ENCODE measurements around the gene ZRANB3.
"Not testable (repeated sequence)": the region's sequence is repeated elsewhere in the genome, so short reads cannot be mapped to it uniquely, and the experiment has no call there.

Gene ZRANB3

GRCh38 chr2:135530313-135531230 lies at the start of gene ZRANB3:
TSS of gene ZRANB3 (minus strand) at chr2:135531218.
- Mint-ChIP-seq H3K27ac (no peak within 1 kb of the TSS), H3K27me3 (no peaks in the 10 kb centered on the region), H3K4me3 (no peak within 1 kb of the TSS), H3K9me3 (no peaks in the 10 kb centered on the region), H3K36me3 (no peaks in the 10 kb centered on the region), H3K4me1 (peaks cover 28% of the 10 kb centered on the region)
- peak; percentile 88 for ATAC-seq

DNA sequence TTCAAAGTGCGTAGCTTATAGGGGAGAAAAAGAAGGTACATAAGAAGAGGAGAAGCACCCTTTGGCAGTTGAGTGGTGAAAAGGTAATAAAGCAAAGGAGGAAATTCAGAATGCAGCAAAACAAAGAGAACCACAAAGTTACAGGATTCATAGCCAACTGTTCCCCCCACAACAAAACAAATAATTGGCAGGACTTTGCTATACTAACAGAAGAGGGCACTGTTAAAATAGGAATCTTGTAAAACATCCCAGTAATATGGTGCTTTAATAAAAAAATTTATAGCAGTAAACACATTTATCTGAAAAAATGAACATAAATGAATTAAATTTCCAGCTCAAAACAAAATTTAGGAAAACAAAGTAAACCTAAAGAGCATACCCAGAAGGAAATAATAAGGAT lies 42.6 kb upstream of the ZRANB3 start:
- Mint-ChIP-seq H3K36me3 (peaks cover 37% of the 10 kb centered on the region), H3K9me3 (no peaks in the 10 kb centered on the region), H3K27me3 (no peaks in the 10 kb centered on the region), H3K4me1 (peaks cover 7% of the 10 kb centered on the region), H3K27ac (no peak overlapping the region), H3K4me3 (no peak overlapping the region)
- no peak for ATAC-seq

DNA sequence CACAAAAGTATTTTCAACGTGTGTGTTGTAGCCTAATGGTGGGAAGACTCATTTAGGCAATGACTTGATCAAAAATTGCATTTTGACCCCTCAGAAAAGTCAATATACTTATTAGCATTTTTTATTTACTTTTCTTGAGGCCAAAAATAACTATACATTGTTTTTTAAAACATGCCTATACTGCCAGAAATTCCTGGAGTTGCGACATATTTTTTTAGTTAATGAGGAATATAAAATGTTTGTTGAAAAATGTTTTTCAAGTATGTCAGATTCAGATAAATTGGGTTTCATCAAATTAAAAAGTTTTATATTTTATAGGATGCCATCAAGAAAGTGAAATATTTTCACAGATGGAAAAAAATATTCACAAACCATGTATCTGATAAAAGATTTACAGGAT lies 39.9 kb upstream of the ZRANB3 start:
- H3K36me3 Mint-ChIP-seq: peaks cover 34% of the 10 kb centered on the region
- no peak for ATAC-seq
- H3K4me1 Mint-ChIP-seq: no peaks in the 10 kb centered on the region
- no peak overlapping the region for H3K27ac Mint-ChIP-seq
- H3K4me3 Mint-ChIP-seq: no peak overlapping the region
- no peaks in the 10 kb centered on the region for H3K27me3 Mint-ChIP-seq
- H3K9me3 Mint-ChIP-seq: no peaks in the 10 kb centered on the region

- no peak for ATAC-seq
- Mint-ChIP-seq H3K27ac (no peak overlapping the region), H3K36me3 (peaks cover 12% of the 10 kb centered on the region), H3K27me3 (no peaks in the 10 kb centered on the region), H3K4me3 (no peak overlapping the region), H3K9me3 (no peaks in the 10 kb centered on the region), H3K4me1 (no peaks in the 10 kb centered on the region)
Observed at GRCh38 chr2:135563793-135564192, 32.8 kb upstream of the ZRANB3 start.

GRCh38 chr2:135561925-135562324 lies 30.9 kb upstream of the ZRANB3 start:
- H3K36me3 Mint-ChIP-seq: peaks cover 21% of the 10 kb centered on the region
- no peak for ATAC-seq
- H3K4me1 Mint-ChIP-seq: peaks cover 9% of the 10 kb centered on the region
- no peaks in the 10 kb centered on the region for H3K9me3 Mint-ChIP-seq
- H3K4me3 Mint-ChIP-seq: no peak overlapping the region
- H3K27me3 Mint-ChIP-seq: no peaks in the 10 kb centered on the region
- H3K27ac Mint-ChIP-seq: no peak overlapping the region

DNA sequence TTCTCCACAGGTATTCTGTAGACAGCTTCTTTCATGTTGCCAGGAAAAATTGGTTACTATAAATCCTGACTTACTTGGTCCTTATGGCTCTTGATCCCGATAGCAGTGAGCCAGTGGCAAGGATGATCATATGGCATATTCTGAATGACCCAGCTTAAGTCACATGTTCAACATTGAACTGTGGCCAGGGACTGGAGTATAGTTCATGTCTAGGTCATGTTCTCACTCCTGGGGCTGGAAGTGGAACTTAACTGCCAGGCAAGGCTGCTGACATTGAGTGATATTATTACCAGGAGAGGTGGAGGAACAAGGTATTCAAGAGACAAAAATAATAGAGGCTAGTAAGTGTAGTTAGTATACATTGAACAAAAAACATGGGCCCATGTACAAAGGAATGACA lies 26.5 kb upstream of the ZRANB3 start:
- Mint-ChIP-seq H3K27ac (no peak overlapping the region), H3K27me3 (no peaks in the 10 kb centered on the region), H3K9me3 (no peaks in the 10 kb centered on the region), H3K4me1 (peaks cover 32% of the 10 kb centered on the region), H3K36me3 (peaks cover 39% of the 10 kb centered on the region), H3K4me3 (no peak overlapping the region)
- no peak for ATAC-seq

- ATAC-seq: no peak
- H3K4me1 Mint-ChIP-seq: peaks cover 32% of the 10 kb centered on the region
- H3K36me3 Mint-ChIP-seq: peaks cover 37% of the 10 kb centered on the region
- H3K27ac Mint-ChIP-seq: no peak overlapping the region
- no peaks in the 10 kb centered on the region for H3K9me3 Mint-ChIP-seq
- H3K4me3 Mint-ChIP-seq: no peak overlapping the region
- no peaks in the 10 kb centered on the region for H3K27me3 Mint-ChIP-seq
Observed at GRCh38 chr2:135555311-135555710, 24.3 kb upstream of the ZRANB3 start.

GRCh38 chr2:135552887-135553286 lies 21.9 kb upstream of the ZRANB3 start:
- Mint-ChIP-seq H3K36me3 (peaks cover 34% of the 10 kb centered on the region), H3K9me3 (no peaks in the 10 kb centered on the region), H3K4me3 (no peak overlapping the region), H3K27ac (no peak overlapping the region), H3K27me3 (no peaks in the 10 kb centered on the region), H3K4me1 (peaks cover 32% of the 10 kb centered on the region)
- ATAC-seq: no peak

DNA sequence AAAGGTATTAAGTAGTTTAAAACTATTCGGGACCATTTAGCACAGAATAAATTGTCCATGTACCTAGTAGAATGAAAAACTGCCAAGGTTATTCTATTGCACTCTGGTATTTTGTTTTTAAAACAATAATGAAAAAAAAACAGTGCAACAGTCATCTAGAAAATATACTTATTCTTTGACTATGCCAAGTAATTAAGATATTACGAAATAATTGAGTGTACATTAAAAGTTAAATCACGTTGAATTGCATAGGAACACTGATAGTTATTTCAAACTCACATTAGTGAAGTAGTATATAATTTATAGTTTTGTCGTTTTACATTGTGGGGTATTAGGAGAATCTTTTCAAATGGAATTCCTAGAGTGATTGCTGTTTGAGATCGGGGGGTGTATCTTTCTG lies 20.3 kb upstream of the ZRANB3 start:
- H3K4me3 Mint-ChIP-seq: no peak overlapping the region
- no peaks in the 10 kb centered on the region for H3K27me3 Mint-ChIP-seq
- peaks cover 23% of the 10 kb centered on the region for H3K4me1 Mint-ChIP-seq
- no peaks in the 10 kb centered on the region for H3K9me3 Mint-ChIP-seq
- no peak overlapping the region for H3K27ac Mint-ChIP-seq
- no peak for ATAC-seq
- peaks cover 30% of the 10 kb centered on the region for H3K36me3 Mint-ChIP-seq

DNA sequence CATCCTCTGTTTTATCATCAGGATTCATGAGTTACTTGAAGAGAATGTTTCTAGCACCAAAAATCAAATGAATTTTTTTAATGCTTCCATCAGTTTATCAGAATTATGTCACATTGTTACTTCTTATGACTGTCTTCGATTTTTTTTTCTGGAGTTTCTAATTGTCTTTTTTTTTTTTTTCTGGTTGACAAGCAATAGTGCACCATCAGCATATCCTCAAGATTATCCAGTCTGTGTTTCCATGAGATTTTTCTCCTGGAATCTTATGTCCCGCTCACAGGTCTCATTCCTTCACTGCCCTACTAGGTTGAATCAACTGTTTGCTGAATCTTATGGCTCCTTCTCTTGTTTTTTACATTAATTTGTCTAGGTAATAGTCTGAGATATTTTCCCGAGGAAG lies 16.3 kb upstream of the ZRANB3 start:
- no peak for ATAC-seq
- no peaks in the 10 kb centered on the region for H3K27me3 Mint-ChIP-seq

GRCh38 chr2:135546436-135546835 lies 15.4 kb upstream of the ZRANB3 start:
- no peak for ATAC-seq
- H3K4me3 Mint-ChIP-seq: no peak overlapping the region

More for the DNA sequence above, 16.3 kb upstream of the ZRANB3 start:
- Mint-ChIP-seq H3K27ac (no peak overlapping the region), H3K36me3 (peaks cover 12% of the 10 kb centered on the region), H3K4me1 (peaks cover 8% of the 10 kb centered on the region), H3K4me3 (no peak overlapping the region), H3K9me3 (no peaks in the 10 kb centered on the region)

GRCh38 chr2:135533545-135533944 lies 2.5 kb upstream of the ZRANB3 start:
- not testable (repeated sequence) for H3K4me3 Mint-ChIP-seq, H3K27me3 Mint-ChIP-seq, H3K27ac Mint-ChIP-seq

More at GRCh38 chr2:135546436-135546835, 15.4 kb upstream of the ZRANB3 start:
- peaks cover 8% of the 10 kb centered on the region for H3K4me1 Mint-ChIP-seq
- H3K9me3 Mint-ChIP-seq: no peaks in the 10 kb centered on the region
- H3K27me3 Mint-ChIP-seq: no peaks in the 10 kb centered on the region
- H3K27ac Mint-ChIP-seq: no peak overlapping the region
- peaks cover 12% of the 10 kb centered on the region for H3K36me3 Mint-ChIP-seq

DNA sequence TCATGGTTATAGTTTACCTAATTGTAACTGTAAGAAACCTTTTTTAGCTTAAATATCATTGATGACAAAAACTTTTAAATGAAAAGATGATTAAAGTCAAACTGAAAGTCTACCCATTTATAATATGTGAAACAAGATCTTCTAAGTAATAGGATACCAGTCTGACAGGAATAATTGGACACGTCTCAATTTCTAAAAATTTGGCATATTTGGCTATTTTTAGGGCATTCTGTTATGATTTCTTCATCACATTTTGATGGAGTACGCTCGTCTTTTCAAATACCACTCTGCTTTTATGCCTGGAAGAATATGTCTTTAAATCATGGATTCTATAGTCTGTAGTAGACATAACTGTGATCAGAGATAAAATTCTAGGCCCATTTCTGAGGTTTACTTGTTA lies 1.6 kb upstream of the ZRANB3 start:
- no peaks in the 10 kb centered on the region for H3K9me3 Mint-ChIP-seq
- no peaks in the 10 kb centered on the region for H3K27me3 Mint-ChIP-seq
- H3K4me3 Mint-ChIP-seq: no peak overlapping the region
- ATAC-seq: no peak
- H3K36me3 Mint-ChIP-seq: no peaks in the 10 kb centered on the region
- peaks cover 34% of the 10 kb centered on the region for H3K4me1 Mint-ChIP-seq
- H3K27ac Mint-ChIP-seq: no peak overlapping the region

More at GRCh38 chr2:135533545-135533944, 2.5 kb upstream of the ZRANB3 start:
- not testable (repeated sequence) for H3K9me3 Mint-ChIP-seq, H3K36me3 Mint-ChIP-seq, ATAC-seq
- H3K4me1 Mint-ChIP-seq: peaks cover 34% of the 10 kb centered on the region

DNA sequence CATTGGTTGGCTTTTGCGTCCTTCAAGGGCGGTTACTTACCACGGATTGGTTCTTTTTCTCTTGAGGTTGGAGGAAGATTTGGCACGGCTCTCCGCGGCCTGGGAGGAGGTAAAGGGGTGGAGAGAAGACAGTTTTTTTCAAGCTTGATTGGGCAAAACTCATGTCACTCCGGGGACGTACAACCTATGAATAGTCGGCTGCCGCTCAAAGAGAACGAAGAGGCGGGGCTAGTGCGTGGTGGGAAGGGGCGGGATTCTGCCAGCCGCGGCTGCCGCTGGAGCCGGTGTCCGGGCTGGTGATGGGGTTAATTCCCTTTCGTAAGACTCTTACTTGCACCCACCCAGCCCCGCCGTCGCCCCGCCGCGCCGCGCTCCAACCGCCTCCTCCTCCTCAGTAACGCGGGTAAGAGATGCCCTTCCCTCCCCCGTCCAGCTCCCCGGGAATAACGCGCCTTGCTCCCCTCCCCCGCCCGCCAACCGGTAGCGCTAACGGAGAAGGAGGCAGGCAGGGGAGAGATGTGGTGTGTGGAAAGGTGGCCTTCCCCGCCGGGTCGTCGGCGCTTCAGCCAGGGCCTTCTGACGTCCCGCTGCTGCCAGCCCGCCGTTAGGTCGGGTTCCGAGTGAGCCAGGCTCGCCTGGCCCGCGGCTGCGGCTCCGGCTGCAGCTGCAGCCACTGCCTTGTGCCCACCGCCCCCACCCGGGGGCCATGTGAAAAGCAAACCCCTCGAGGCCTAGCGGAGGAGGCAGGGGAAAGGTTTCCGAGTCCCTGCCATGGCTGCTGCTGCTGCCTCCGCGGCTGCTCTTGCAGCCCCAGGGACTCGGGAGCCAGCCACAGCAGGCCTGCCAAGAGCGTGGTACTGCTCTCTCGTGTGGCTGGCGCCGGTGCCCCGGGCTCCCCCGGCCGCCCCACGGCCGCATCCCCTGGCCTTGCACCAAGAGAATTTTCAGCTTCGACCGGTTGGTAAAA lies 496 bp upstream of the ZRANB3 start, which contains the start of gene R3HDM1:
TSS of gene R3HDM1 (plus strand) at position 254 of the 967 bp plus-strand sequence. CDS start 73,362 bp downstream, outside the sequence.
- no peak within 1 kb of the TSS for H3K4me3 Mint-ChIP-seq
- H3K4me1 Mint-ChIP-seq: peaks cover 34% of the 10 kb centered on the region
- H3K9me3 Mint-ChIP-seq: no peaks in the 10 kb centered on the region
- ATAC-seq: peak; percentile 95
- no peaks in the 10 kb centered on the region for H3K27me3 Mint-ChIP-seq
- H3K36me3 Mint-ChIP-seq: no peaks in the 10 kb centered on the region
- no peak within 1 kb of the TSS for H3K27ac Mint-ChIP-seq

DNA sequence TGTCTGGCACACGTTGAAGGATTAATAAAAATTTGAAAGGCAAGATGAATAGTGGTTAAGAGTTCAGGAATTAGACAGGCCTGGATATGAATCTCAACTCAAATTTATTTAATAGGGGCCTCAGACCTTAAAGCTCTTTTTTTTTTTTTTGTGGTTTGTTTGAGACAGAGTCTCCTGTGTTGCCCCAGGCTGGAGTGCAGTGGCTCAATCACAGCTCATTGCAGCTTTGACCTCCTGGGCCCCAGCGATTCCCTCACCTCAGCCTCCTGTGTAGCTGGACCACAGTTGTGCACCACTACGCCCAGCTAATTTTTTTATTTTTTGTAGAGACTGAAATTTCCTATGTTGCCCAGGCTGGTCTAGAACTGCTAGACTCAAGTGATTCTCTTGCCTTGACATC lies 3.0 kb downstream of the ZRANB3 start:
- H3K27ac Mint-ChIP-seq: no peak overlapping the region
- ATAC-seq: no peak
- H3K36me3 Mint-ChIP-seq: peaks cover 9% of the 10 kb centered on the region
- H3K27me3 Mint-ChIP-seq: no peaks in the 10 kb centered on the region
- peaks cover 12% of the 10 kb centered on the region for H3K4me1 Mint-ChIP-seq
- no peak overlapping the region for H3K4me3 Mint-ChIP-seq
- no peaks in the 10 kb centered on the region for H3K9me3 Mint-ChIP-seq
